Kidney capillary endothelial cell (primary cell): ENCODE results near the gene GTPBP6.

Experiments used
- DNase-seq: peaks from one replicate; pipeline ENCODE4 v3.0.0-alpha.2; 2018; ENCODE audit warnings: low spot score

The GTPBP6 gene

DNA sequence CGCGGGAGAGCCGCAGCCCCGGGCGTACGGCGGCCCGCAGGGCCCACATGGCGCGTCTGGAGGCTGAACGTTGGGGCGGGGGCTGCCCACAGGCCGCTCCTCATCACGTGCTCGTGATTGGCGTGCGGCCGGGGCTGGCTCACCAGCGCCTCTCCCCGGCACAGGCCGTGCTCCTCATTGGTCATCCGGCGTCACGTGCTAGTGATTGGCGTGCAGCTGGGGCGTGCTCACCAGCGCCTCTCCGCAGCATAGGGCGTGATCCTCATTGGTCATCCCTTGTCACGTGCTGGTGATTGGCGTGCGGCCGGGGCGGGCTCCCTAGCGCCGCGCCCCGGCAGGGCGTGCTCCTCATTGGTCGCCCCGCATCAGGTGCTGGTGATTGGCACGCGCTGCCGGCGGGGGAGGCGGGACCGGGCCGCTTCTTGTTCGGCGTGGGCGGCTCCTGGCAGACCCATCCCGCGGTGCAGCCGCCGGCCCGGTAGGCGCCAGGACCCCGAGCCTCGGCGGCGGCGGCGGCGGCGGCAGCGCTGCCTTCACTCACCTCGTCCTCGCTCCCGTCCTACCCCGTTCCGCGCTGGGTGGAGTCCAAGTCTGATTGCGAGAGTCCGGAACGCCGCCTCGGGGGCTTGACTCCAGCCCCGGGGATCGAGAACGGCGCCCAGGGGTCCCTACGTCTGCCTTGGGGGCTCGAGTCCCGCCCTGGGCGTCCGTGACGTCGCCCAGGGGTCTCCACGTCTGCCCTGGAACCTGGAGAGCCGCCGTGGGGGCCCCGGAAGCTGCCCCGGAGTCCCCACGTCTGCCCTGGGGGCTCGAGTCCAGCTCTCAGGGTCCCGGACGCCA is at the start of gene GTPBP6:
GTPBP6 (minus strand) TSS at position 58 of the 840 bp plus-strand sequence; CDS start at position 49, 9 bp downstream.
- peak; percentile 98 for DNase-seq

DNA sequence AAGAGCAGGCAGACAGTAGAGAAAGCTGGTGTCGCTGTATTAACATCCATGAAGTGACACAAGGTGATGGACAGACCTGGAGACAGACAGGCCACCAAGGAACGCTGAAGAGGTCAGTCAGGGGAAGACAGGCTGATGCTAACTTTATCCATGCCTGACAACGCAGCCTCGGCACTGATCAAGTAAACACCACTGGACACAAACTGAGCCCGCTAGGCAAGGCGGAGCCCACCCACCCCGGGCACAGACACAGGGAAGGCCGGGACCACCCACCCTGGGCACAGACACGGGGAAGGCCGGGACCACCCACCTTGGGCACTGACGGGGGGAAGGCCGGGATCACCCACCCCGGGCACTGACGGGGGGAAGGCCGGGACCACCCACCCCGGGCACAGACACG is 49.3 kb upstream of the GTPBP6 start:
- no peak for DNase-seq

DNA sequence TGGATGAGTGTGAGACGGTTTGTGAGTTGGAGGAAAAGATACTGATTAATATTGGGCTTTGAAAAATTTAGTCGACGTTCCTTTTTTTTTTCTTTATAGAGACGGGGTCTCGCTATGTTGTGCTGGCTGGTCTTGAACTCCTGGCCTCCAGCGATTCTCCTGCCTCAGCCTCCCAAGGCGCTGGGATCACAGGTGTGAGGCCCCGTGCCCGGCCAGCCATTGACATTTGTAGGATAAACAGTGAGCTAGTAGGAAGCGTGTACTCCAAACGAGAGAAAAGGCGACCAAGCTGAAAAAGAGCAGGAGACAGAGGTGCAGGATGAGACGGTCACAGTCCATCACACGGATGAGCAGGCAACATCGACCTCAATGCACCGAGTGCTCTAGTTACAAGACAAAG is 48.8 kb upstream of the GTPBP6 start:
- no peak for DNase-seq

DNA sequence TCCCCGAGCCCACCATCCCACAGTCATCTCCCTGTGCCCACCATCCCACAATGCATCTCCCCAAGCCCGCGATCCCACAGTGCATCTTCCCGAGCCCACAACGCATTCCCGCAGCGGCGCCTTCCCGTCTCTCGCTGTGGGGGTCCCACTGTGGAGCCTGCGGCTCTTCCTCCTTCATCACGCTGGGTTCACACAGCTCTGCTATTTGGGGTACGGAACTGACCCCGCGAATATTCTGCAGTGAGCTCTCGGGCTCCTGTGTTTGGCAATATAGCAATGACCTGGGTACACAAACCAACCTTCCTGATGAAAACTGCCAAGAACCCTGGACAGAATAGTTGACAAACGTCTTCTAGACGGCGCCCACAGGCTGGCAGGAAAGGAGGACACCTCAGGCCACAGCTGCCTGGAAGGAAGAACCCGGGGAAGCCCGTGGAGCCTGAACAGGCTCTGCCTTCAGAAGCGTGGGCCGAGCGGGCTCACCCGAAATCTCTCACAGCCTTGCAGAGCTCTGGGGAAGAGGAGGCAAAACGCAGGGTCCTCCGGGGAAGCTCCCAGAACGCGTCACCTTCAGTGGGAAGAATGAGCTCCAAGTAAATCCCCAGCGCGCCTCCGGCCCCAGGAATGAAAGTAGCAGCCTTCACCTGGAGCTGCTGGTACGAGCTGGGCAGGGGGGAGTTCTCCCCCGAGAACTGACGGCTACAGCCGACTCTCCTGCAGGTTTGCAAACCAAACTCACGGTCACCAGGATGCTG is 45.2 kb upstream of the GTPBP6 start:
- no peak for DNase-seq

GRCh38 chrX:362937-363620 is 44.5 kb upstream of the GTPBP6 start:
- no peak for DNase-seq

GRCh38 chrX:362351-362750 is 43.8 kb upstream of the GTPBP6 start:
- no peak for DNase-seq

GRCh38 chrX:361231-362145 is 42.9 kb upstream of the GTPBP6 start:
- no peak for DNase-seq

GRCh38 chrX:360496-361150 is 42.0 kb upstream of the GTPBP6 start:
- DNase-seq = no peak

DNA sequence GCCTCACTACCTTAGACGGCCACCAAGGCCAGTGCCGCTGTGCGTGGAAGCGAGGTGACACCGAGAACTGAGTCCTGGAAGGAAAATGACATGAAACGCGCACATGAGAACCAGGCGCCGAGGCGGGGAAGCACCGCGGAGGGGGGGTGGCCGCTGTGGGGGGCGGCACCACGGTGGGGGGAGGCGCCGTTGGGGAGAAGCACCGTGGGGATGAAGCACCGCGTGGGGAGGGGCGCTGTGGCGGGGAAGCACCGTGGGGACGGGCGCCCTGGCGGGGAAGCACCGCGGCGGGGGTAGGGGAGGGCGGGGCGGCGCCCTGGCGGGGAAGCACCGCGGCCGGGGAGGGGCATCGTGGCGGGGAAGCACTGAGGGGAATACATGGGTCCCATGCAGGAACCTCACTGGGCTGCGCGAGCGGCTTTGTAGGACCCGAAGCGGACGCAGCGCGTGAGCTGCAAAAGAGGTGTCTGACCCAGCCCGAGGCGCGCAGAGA is 40.1 kb upstream of the GTPBP6 start:
- no peak for DNase-seq

DNA sequence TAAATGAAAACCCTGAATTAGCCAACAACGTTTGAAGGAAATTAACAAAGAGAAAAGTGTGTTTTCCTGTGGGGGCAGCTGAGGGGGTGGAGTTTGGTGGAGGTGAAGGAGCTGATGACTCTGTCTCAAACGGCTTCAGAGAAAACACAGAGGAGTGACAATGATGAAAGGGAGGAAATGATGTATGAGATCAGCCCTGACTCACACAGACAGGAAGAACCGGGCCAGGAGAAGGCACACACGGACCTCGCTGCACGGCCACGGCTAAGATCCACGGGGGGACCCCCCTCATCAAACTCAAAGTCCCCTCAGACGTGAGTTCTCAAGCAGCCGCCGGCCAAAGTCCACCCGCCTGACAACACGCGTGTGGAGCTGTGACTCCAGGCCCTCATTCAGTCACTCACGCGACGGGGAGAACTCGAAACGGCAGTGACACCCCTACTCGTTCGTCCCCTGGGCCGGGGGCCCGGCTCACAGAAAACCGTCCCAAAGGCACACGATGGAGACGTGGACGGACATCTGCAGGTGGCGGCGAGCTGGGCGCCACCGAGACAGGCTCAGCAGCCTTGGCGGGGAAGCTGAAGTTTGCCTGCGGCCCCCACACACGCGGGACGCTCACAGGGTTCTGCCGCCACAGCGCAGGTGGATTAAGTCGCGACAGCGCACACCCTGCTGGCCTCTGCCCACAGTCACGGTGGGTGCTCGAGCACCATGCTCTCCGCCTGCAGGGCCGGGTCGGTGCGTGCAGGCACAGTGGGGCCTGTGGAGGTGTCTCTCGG is 39.3 kb upstream of the GTPBP6 start:
- DNase-seq = peak; percentile 92

DNA sequence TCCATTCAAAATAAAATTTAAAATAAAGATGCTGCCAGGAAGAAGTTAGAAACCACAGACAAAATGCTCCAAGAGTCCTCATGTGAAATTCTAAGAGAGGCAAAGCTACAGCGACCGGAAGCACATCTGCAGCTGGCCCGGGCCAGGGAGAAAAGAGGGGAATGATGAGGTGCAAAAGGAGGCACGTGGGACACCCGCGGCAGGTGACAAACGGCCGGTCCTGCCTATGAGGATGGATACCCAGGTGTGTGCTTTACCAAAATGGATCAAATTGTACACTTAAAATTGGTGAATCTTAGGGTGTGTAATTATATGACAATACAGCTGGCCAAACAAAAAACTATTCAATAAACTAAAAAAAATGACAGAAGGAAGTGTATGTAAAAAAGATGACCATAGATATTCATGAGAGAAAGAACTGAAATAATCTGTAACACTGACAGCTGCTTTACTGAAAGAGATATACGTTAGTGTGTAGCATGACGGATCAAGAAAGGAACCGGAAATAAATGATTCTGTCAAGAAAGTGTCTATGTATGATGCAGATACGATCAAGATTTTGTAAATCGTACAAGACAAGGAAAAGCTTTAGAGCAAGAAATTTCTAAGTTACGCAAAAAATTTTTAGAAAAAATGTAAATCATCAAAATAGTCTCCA is 38.6 kb upstream of the GTPBP6 start:
- DNase-seq = no peak

GRCh38 chrX:356385-357034 is 37.9 kb upstream of the GTPBP6 start:
- no peak for DNase-seq

DNA sequence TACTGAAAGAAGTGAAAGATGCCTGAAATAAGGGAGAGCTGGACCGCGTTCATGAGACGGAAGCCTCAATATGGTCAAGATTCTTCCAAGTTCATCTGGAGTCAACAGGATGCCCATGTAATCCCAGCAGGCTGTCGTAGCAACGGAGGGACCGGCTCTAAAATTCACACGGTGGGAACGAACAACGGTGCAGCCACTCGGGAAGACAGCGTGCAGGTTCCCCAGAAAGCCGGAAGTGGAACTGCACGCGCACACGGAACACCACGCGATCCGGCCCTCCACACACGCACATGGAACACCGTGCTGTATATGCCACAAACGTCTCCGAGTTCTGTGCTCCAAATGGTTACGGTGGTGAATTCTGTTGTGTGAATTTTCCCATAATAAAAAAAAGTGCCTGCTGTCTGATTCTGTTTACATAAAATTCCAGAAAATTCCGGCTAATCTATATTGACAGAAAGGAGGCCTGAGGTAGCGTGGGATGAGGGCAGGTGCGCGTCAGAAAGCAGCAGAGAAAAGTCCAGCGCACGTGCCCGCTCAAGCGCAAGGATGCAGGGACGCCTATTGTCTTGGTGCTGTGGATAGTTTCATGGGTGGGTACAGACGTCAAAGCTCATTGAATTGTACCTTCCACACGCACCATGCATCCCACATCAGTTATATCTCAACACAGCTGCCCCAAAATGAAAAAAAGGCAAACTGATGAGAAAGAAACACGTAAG is 36.9 kb upstream of the GTPBP6 start:
- no peak for DNase-seq

GRCh38 chrX:353566-354535 is 35.3 kb upstream of the GTPBP6 start:
- no peak for DNase-seq

DNA sequence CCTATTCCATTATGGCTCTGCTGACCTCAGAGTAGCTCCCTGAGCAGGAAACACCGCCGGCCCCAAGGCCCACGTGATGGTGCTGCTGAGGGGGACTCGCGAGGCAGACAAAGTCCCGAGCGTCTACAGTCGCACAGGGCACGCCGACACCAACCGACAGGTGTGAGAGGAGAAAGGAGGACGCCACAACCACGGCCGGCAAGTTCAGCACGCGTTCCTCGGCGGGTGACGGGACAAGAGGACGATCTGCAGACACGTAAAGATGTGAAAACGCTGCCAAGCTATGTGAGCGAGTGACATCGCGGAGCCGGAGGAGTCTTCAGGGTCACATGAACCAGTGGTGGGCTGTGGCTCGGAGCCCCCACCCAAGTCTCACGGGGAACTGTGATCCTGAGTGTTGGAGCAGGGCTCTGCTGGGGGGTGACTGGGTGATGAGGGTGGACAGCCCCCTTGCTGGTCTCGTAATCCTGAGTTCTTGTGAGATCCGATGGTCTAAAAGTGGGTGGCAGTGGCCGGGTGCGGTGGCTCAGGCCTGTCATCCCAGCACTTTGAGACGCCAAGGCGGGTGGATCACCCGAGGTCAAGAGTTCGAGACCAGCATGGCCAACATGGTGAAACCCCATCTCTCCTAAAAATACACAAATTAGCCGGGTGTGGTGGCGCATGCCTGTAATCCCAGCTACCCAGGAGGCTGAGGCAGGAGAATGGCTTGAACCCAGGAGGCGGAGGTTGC is 34.2 kb upstream of the GTPBP6 start:
- no peak for DNase-seq

DNA sequence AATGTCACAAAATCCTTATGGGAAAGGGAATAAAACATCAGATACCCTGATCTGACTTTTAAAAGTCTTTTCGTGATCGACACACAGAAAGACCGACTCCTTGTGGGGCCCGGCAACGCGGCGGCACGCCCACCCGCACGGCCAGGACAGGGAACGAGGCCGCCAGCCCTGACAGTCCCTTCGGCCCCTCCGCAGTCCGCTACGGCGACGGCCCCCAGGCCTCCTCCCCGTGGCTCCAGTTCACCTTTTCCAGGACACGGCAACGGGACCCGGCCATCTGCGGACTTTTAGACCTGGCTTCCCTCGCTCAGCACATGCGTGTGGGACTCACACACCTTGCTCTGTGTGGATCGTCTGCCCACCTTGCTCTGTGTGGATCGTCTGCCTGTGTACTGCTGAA is 33.6 kb upstream of the GTPBP6 start:
- DNase-seq = no peak

DNA sequence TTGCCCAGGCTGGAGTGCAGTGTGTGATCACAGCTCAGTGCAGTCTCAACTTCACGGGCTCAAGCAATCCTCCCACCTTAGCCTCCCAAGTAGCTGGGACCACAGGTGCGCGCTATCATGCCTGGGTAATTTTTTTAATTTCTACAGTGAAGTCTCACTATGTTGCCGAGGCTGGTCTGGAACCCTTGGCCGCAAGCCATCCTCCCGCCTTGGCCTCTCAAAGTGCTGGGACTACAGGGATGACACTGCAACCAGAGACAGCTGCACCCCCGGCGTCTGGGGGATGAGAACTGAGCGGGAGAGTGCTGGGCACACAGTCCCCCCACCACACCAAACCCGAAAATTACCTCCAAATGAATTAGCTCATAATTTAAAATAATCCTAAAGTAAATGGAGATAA is 33.1 kb upstream of the GTPBP6 start:
- DNase-seq = no peak
